NCI-H2227 treated with DMSO at 0.1 percent for 48 hours (cell line): Measurements from ENCODE around the gene ENKUR.
A peak's percentile ranks its signal among the peaks of the same experiment; 100 is the strongest.

Source experiments
- DNase-seq: peaks from one replicate; lab custom pipeline; 2025; lab: John Stamatoyannopoulos, UW

The ENKUR gene

DNA sequence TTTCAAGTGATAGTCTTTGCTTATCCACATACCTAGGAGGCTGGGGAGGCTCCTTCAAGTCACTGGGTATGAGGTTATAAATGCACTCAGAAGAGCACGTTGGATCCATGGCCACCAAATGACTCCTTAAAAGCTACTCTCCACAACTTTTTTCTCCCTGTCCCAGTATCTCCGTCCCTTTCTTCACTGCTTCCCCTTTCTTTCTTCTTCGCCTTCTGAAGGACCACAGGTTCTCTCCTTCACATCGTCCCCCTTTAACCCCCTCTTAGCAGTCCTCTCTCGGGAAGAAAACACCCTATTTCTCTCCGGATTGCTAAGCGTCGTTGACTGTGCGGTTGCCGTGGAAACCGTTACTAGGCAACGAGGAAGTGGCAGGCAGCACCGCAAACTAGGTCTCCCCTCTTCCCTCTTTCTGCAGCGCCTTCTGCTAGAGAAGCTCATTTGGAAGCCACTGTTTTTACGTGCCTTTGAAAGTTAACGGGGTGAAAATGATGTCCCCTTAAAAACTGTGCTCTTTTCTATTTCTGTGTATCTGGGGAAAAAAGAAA is at the start of gene ENKUR:
Gene ENKUR, minus strand, starts transcription at position 331 of the 548 bp plus-strand sequence. Its CDS starts 222 bp downstream, at position 109.
- DNase-seq, result peak; percentile 95

GRCh38 chr10:25064401-25064800 is 48.4 kb upstream of the ENKUR start:
- DNase-seq, result no peak

DNA sequence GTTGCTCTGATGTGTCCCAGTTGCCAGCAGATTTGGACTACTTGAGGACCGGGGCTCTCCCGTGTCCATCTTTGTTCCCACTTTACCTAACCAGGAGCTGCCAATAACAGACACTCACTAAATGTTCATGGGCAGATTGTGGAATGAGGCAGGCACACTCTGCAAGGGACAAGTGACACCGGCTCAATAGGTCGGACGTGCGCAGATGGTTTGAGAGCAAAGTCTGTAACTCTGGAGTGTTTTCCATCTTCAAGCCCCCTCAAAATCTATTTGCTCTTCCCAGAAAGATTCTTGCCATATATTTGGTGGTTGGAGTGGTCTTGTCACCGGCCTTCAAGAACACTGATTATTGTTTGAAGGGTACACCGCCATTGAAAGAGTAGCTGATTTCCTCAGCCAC is 47.7 kb upstream of the ENKUR start:
- DNase-seq, result no peak

- no peak for DNase-seq
Measured at GRCh38 chr10:25063157-25063556, 47.2 kb upstream of the ENKUR start.

DNA sequence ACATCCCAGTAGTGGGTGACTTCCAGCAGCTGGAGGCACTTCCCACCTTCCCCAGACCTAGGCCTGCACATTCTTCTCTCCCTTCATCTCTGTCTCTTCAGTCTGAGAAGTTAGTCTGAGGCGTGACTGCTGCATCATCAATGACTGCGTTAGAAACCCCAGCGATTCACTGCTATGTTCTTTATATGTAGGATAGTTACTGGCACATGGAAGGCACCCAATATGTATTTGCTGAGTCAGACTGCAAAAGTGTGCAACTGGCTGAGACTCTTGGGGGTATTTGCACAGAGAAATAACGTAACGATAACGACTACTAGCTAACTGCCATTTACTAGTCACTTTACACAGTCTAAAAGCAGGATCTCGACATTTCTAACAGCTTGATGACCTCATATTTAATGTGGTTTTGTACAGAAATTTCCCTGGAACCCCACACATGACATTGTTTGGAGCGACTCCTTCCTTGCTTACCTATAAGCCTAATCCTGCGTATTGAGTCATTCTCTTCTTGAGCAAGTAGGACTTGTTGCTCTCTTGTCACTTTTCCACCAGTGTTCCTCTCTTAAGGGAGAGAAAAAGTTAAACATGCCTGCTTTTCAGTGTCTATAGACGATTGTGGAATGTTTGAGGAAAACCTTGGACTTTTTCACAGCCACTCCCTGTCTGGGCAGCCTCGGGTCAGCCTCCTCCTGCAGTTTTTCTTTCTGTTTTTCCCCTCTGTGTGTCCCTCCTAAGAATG is 45.9 kb upstream of the ENKUR start:
- no peak for DNase-seq

DNA sequence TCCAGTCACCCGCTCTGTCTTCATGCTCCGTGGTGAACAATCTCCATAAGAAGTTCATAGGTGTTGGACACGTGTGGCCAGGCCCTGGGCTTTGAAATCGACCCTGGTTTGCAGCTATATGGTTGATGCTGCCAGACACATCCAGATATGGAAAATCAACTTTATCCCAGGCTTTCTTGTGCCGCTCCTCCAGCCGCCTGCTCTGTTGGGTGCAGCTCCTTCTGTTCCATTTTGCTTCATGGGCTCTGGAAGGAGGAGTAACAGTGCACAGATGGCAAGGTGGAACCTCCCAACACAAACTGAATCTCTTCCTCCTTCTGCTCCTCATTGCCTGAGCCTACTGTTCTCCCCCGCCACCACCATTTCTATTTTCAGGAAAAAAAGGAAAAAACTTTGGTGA is 45.2 kb upstream of the ENKUR start:
- no peak for DNase-seq

GRCh38 chr10:25059990-25060389 is 44.0 kb upstream of the ENKUR start:
- peak; percentile 29 for DNase-seq

GRCh38 chr10:25057886-25058285 is 41.9 kb upstream of the ENKUR start:
- no peak for DNase-seq

DNA sequence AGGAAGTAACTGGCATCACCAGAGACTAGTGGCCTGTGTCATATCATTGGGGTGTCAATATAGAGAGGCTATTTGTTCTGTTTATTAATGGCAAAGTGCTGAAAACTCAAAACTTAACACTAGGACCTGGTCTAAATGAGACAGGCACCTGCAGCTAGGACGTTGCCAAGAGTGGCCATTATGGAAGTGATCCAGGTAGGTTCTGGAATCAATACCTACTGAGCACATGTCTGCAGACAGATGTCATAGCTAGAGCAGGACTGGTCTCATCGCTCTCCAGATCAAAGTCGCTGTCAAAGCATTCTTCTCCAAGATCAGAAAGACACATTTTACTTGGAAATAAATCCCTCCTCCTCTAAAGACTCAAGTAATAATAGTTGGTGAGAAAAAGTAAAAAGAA is 40.8 kb upstream of the ENKUR start:
- DNase-seq, result no peak

GRCh38 chr10:25052012-25052411 is 36.1 kb upstream of the ENKUR start:
- no peak for DNase-seq

- no peak for DNase-seq
Measured at GRCh38 chr10:25050402-25050801, 34.4 kb upstream of the ENKUR start.

DNA sequence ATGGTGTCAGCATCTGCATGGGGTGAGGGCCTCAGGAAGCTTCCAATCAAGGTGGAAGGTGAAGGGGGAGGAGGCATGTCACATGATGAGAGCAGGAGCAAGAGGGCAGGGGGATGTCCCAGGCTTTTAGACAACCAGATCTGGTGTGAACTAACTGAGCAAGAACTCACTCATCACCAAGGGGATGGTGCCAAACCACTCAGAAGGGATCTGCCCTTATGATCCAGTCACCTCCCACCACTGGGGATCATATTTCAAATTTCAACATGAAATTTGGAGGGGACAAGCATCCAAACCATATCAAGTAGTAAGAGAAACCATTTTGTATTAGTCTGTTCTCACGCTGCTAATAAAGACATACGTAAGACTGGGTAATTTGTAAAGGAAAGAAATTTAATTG is 34.0 kb upstream of the ENKUR start:
- no peak for DNase-seq

DNA sequence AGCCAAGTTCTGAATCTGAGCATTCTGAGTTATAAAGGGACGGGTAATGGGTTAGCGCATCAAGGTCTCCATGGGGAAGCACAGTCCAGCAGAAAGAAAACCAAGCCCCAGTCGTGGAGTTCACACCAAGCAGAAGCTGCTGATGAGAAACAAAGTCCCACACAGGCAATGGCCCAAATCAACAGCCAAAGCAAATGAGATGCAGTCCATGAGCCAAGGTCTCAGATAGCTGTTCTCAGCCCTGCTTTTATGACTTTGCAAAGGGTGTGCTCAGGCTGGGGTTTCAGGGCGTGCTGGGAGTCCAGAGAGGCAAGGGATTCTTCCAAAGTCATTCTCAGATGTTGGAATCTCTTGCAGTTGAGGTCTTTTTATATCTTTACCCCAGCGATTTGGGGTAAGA is 32.5 kb upstream of the ENKUR start:
- no peak for DNase-seq

DNA sequence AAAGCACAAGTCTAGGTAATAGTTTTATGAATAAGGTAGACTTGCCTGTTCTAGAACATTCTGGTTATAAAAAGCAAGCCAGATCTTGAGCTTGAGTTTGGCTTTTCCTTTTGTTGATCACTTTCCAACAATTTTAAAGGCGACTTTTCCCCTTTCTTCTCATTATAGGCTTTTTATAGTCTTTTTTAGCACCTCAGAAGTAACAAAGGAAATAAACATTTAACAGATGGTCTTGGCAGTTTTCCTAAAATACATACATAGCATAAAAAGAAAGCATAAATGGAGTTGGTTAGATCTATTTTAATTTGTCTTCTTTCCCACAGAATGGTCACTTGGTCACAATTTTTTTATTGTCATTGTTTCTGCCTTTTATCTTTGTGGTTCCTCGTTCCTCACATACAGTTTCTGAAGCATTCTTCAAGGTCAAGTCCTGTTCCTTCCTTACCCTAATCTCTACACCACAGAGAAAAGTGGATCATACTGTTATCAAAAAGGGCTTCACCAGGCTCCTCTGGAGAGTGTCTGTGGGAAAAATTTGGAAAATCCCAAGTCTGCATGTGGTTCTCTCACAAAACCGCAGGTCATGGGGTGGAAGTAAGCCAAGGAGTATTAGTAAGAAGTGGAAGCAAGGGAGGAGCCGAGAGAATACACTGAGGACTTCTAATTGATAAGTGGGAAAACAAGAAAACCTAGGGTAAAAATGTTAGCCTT is 31.8 kb upstream of the ENKUR start:
- no peak for DNase-seq

DNA sequence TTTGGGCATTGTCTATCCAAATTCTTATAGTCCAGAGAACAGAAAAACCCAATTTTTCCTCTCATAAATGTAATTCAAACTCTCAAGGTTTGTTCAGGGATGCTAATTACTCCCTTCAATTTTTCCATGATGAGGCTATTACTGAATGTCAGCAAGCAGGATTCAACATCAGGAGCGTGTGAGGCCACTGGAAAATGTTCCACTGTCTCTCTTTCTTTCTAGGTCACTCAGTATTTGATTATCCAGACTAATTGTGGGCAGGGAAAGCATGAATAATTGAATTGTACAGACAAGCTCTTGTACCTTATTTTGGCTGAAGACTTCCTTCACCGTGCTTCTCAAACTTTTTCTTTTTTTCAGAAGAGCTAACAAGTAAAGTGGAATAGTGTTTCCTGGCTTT is 31.1 kb upstream of the ENKUR start:
- no peak for DNase-seq

DNA sequence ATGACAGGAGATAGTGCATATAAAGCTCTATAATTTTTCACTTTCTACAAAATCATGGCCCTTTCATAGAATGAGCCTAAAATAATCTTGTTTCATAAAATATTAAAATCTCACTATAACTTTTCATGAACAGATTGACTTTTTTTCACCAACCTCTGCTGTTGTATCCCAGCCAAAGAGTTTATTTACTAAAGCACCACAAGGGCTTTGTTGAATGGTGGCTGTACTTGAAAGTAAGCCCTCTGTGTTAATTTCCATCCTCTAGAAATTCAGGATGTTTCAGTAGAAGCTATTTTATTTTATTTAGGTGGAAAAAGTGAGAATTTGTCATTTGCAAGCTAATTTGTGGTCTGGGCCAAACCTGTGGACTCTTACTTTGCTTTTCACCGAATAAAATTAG is 30.7 kb upstream of the ENKUR start:
- DNase-seq, result no peak

DNA sequence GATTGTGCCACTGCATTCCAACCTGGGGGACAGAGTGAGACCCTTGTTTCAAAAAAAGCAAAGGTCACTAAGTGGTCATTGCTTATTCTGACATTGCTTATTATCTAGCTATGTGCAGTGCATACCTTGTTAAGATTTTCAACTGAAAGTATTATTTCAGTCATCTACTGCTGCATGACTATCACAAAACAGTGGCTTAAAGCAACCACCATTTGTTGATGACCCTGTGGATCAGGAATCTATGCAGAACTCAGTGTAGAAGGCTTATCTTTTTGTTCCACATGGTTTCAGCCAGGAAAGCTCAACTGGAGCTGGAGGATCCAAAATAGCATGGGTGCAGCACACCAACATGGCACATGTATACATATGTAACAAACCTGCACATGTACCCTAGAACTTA is 23.6 kb upstream of the ENKUR start:
- no peak for DNase-seq

GRCh38 chr10:25038325-25038724 is 22.4 kb upstream of the ENKUR start:
- no peak for DNase-seq

GRCh38 chr10:25036381-25036780 is 20.4 kb upstream of the ENKUR start:
- DNase-seq, result no peak

GRCh38 chr10:25029519-25029918 is 13.6 kb upstream of the ENKUR start:
- no peak for DNase-seq

DNA sequence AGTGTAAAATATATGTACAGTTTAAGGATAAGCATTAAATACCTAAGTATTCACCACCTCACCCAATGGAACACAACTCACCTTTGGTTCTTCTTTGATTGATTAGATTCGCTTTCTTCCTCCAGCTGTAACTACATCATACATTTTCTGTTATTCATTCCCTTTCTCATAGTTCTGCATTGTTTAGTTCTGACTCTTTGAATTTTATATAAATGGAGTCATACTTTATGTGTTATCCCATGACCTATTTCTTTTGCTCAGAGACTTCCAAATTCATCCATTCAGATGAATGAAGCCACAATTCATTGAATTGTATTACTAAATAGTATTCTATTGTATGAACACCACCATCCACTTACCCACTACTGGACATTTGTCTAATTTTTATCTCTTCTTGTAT is 12.8 kb upstream of the ENKUR start:
- DNase-seq, result no peak

GRCh38 chr10:25026463-25026862 is 10.5 kb upstream of the ENKUR start:
- DNase-seq, result no peak

DNA sequence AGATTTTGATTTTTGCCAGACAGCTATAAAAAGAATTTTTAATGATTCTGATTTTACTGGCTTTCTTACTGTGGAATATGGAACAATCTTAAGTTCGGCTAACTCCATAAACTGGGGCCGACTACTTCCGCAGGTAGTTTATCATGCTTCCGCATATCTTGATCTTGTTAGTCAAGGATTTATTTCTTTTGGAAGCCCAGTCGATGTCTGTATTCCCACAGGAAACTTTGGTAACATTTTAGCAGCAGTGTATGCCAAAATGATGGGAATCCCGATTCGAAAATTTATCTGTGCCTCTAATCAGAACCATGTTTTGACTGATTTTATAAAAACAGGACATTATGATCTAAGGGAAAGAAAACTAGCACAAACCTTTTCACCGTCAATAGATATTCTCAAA is 8.6 kb upstream of the ENKUR start:
- no peak for DNase-seq
